Ishikawa (cell line): Measurements from ENCODE around the gene BICC1.

Experiments used
- CEBPB ChIP-seq: IDR thresholded peaks from 2 replicates; pipeline ENCODE4 v1.6.1; 2012
- CREB1 ChIP-seq: IDR thresholded peaks from 2 replicates; pipeline ENCODE4 v1.6.1; 2012; ENCODE audit warnings: low read depth
- EGR1 ChIP-seq: IDR thresholded peaks from 2 replicates; pipeline ENCODE4 v1.6.1; 2012
- EP300 ChIP-seq: IDR thresholded peaks from 2 replicates; pipeline ENCODE4 v1.6.1; 2012; ENCODE audit warnings: borderline replicate concordance
- FOXM1 ChIP-seq: IDR thresholded peaks from 2 replicates; pipeline ENCODE4 v1.6.1; 2012; ENCODE audit warnings: low read depth, borderline replicate concordance
- MAX ChIP-seq: IDR thresholded peaks from 2 replicates; pipeline ENCODE4 v1.6.1; 2012
- NFIC ChIP-seq: IDR thresholded peaks from 2 replicates; pipeline ENCODE4 v1.6.1; 2012
- RAD21 ChIP-seq: IDR thresholded peaks from 2 replicates; pipeline ENCODE4 v1.6.1; 2012; ENCODE audit warnings: low read depth
- TAF1 ChIP-seq: IDR thresholded peaks from 2 replicates; pipeline ENCODE4 v1.6.1; 2012; ENCODE audit warnings: low read depth, mild to moderate bottlenecking
- TCF12 ChIP-seq: IDR thresholded peaks from 2 replicates; pipeline ENCODE4 v1.6.1; 2012; ENCODE audit warnings: low read depth
- TEAD4 ChIP-seq: IDR thresholded peaks from 2 replicates; pipeline ENCODE4 v1.6.1; 2012
- USF1 ChIP-seq: IDR thresholded peaks from 2 replicates; pipeline ENCODE4 v1.6.1; 2012
- YY1 ChIP-seq: IDR thresholded peaks from 2 replicates; pipeline ENCODE4 v1.6.1; 2012; ENCODE audit warnings: low read depth
- ZBTB7A ChIP-seq: IDR thresholded peaks from 2 replicates; pipeline ENCODE4 v1.6.1; 2012; ENCODE audit warnings: low read depth
- TF ChIP-seq, protein P1 (sequence below): IDR thresholded peaks from 2 replicates; pipeline ENCODE4 v1.6.1; 2012; ENCODE audit warnings: low read depth, mild to moderate bottlenecking

The BICC1 gene

DNA sequence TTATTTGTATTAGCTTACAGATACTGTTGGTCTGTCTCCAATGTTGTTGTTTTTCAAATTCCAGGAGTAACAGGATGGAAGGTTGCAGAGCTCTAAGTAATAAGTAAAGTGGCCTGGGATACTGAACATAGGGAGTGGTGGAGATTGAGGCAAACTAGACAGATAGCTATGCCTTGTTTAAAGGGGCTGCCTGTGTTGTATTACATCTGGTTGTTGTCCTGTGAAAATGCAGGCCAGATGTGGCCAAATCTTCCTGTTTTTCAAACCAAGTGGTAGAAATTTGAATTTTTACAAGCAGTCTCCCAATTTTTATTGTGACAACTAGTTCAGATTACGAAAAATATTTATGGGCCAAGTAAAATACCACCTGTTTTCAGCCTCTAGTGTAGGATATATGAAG is 33.5 kb downstream of the BICC1 start:
- TF ChIP-seq TAF1: no peak
- no peak for TF ChIP-seq ZBTB7A
- TF ChIP-seq EGR1: no peak
- TF ChIP-seq USF1: no peak
- TF ChIP-seq TCF12: no peak
- TF ChIP-seq NFIC: no peak
- TF ChIP-seq MAX: no peak
- no peak for TF ChIP-seq RAD21
- TF ChIP-seq EP300: no peak
- no peak for TF ChIP-seq TEAD4
- TF ChIP-seq YY1: no peak
- TF ChIP-seq CEBPB: no peak
- TF ChIP-seq, protein P1, sequence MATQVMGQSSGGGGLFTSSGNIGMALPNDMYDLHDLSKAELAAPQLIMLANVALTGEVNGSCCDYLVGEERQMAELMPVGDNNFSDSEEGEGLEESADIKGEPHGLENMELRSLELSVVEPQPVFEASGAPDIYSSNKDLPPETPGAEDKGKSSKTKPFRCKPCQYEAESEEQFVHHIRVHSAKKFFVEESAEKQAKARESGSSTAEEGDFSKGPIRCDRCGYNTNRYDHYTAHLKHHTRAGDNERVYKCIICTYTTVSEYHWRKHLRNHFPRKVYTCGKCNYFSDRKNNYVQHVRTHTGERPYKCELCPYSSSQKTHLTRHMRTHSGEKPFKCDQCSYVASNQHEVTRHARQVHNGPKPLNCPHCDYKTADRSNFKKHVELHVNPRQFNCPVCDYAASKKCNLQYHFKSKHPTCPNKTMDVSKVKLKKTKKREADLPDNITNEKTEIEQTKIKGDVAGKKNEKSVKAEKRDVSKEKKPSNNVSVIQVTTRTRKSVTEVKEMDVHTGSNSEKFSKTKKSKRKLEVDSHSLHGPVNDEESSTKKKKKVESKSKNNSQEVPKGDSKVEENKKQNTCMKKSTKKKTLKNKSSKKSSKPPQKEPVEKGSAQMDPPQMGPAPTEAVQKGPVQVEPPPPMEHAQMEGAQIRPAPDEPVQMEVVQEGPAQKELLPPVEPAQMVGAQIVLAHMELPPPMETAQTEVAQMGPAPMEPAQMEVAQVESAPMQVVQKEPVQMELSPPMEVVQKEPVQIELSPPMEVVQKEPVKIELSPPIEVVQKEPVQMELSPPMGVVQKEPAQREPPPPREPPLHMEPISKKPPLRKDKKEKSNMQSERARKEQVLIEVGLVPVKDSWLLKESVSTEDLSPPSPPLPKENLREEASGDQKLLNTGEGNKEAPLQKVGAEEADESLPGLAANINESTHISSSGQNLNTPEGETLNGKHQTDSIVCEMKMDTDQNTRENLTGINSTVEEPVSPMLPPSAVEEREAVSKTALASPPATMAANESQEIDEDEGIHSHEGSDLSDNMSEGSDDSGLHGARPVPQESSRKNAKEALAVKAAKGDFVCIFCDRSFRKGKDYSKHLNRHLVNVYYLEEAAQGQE: no peak
- no peak for TF ChIP-seq CREB1
- no peak for TF ChIP-seq FOXM1

DNA sequence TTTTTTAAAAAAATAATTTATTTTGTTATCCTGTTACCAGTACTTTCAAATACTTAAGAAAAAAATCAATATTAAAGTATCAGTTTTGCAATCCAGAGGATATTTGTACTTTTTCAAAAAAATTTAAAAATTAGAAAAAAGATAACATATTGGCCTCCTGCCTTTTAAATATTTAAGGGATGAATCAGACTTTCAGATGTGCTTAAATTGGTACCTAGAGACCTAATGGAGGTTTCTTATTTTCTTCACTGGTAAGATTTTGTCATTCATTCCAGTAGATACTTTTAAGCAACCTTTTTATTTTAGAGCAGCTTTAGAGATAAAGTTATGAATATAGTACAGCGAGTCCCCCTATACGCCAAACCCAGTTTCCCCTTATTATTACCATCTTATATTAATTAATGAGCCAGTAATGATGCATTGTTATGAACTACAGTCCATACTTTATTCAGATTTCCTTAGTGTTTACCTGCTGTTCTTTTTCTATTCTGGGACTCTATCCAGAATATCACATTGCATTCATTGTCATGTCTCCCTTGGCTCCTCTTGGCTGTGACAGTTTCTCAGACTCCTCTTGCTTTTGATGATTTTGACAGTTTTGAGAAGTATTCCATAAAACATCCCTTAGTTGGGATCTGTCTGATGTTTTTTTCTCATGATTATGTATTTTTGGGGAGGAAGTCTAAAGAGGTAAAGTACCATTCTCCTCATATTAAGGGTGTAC is 34.2 kb downstream of the BICC1 start:
- no peak for TF ChIP-seq CEBPB
- TF ChIP-seq MAX: no peak
- TF ChIP-seq EP300: no peak
- TF ChIP-seq, protein P1: no peak
- TF ChIP-seq ZBTB7A: no peak
- TF ChIP-seq TCF12: no peak
- TF ChIP-seq CREB1: no peak
- no peak for TF ChIP-seq USF1
- no peak for TF ChIP-seq EGR1
- TF ChIP-seq RAD21: no peak
- no peak for TF ChIP-seq TEAD4
- no peak for TF ChIP-seq FOXM1
- no peak for TF ChIP-seq YY1
- no peak for TF ChIP-seq TAF1
- no peak for TF ChIP-seq NFIC

GRCh38 chr10:58547963-58548362 is 35.3 kb downstream of the BICC1 start:
- TF ChIP-seq TCF12 (no peak), FOXM1 (no peak), EGR1 (no peak), ZBTB7A (no peak), CREB1 (no peak), CEBPB (no peak), USF1 (no peak), RAD21 (no peak), TAF1 (no peak), MAX (no peak), NFIC (no peak), TEAD4 (no peak)
- TF ChIP-seq, protein P1: no peak

DNA sequence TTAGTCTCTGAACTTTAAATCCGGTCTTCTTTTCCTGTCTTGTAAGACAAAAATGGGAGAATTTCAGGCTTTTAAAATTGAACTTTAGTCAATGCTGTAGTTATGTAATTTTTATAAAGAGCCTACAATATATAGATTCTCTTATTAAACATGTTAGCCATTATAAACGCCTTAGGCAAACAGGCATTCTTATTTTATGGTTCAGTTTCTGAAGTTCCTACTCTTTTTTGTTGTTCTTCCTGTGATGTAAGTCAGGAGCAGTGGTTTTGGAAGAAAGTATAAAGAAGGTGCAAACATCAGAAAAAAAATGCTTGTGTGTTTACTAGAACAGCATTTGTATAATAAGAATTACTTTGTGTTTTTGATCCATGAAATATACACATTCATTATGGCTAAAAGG is 41.6 kb downstream of the BICC1 start:
- TF ChIP-seq RAD21 (no peak), MAX (no peak)
- TF ChIP-seq, protein P1: no peak
